Measurements from ENCODE around the gene AGK.

DNA sequence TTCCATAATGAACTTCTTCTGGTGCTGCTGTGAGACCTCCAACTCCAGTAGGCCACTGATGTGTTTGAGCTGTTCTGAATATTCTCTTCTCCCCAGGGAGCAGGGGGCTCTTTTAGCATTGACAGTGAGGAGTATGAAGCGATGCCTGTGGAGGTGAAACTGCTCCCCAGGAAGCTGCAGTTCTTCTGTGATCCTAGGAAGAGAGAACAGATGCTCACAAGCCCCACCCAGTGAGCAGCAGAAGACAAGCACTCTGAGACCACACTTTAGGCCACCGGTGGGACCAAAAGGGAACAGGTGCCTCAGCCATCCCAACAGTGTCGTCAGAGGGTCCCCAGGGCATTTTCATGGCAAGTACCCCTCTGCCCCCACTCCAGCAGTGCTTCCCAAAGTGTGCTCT lies 101.5 kb downstream of the AGK start:
- TF ChIP-seq, protein P1, sequence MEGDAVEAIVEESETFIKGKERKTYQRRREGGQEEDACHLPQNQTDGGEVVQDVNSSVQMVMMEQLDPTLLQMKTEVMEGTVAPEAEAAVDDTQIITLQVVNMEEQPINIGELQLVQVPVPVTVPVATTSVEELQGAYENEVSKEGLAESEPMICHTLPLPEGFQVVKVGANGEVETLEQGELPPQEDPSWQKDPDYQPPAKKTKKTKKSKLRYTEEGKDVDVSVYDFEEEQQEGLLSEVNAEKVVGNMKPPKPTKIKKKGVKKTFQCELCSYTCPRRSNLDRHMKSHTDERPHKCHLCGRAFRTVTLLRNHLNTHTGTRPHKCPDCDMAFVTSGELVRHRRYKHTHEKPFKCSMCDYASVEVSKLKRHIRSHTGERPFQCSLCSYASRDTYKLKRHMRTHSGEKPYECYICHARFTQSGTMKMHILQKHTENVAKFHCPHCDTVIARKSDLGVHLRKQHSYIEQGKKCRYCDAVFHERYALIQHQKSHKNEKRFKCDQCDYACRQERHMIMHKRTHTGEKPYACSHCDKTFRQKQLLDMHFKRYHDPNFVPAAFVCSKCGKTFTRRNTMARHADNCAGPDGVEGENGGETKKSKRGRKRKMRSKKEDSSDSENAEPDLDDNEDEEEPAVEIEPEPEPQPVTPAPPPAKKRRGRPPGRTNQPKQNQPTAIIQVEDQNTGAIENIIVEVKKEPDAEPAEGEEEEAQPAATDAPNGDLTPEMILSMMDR (IDR thresholded peaks at IDR 0.05; ENCODE audit: low read depth, low read length), result no peak
- TF ChIP-seq EZH2phosphoT487 (IDR thresholded peaks at IDR 0.05; ENCODE audit: low read depth), result no peak

Measured in OCI-LY3 (cell line).